ENCODE measurements around the gene NUTM1. TPM values are rescaled to one million over a fixed set of nuclear protein-coding genes. Genes with fewer than 3 reads are reported as not detected.
"Not testable (repeated sequence)": the region's sequence is repeated elsewhere in the genome, so short reads cannot be mapped to it uniquely, and the experiment has no call there.

Gene NUTM1
- total RNA-seq, 1 donor: under 0.01 TPM

DNA sequence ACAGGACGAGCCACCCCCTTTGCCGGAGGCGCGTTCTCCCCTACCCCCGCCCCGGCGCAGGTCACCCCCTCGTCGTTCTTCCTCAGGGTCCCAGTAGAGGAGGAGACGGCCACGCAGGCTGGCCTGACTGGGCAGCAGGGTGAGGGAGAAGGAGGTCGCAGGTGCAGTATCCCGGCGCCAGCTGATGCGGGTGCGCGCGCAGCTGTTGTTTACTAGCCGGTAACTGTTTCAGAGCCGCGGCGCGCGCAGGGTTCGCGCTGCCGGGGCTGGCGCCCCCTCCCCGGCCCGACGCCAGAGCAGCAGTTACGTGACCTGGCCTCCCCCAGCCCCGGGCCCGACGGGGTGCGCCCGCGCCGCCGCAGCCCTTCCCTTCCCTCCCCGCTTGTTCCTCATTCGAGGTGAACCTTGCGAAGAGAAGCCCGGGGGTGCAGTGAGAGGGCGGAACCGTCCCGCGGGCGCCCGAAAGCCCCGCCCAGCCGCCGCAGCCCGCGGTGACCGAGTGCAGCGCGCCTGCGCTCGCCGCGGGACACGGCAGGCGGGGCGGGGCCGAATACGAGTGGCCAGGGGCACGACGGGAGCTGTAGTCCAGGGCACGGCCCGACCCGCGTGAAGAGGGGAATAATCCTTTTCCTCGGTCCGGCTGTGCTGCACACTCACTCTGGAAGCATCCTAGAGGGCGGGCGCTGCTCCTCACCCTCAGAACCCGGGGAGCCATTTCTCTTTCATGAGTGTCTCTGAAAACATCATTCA lies 5.4 kb upstream of the NUTM1 start, which contains the start of gene SLC12A6:
SLC12A6 (minus strand) TSS at position 225 of the 750 bp plus-strand sequence. CDS start 1,101 bp downstream, outside the sequence.
- H3K4me3 ChIP-seq (ENCODE audit: low read depth, low read length): peak within 1 kb of the TSS; percentile 91
- peak; percentile 85 for DNase-seq (ENCODE audit: low read depth)
- TF ChIP-seq, protein P1, sequence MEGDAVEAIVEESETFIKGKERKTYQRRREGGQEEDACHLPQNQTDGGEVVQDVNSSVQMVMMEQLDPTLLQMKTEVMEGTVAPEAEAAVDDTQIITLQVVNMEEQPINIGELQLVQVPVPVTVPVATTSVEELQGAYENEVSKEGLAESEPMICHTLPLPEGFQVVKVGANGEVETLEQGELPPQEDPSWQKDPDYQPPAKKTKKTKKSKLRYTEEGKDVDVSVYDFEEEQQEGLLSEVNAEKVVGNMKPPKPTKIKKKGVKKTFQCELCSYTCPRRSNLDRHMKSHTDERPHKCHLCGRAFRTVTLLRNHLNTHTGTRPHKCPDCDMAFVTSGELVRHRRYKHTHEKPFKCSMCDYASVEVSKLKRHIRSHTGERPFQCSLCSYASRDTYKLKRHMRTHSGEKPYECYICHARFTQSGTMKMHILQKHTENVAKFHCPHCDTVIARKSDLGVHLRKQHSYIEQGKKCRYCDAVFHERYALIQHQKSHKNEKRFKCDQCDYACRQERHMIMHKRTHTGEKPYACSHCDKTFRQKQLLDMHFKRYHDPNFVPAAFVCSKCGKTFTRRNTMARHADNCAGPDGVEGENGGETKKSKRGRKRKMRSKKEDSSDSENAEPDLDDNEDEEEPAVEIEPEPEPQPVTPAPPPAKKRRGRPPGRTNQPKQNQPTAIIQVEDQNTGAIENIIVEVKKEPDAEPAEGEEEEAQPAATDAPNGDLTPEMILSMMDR (IDR thresholded peaks at IDR 0.05; ENCODE audit: insufficient read depth, low read length): no peak

DNA sequence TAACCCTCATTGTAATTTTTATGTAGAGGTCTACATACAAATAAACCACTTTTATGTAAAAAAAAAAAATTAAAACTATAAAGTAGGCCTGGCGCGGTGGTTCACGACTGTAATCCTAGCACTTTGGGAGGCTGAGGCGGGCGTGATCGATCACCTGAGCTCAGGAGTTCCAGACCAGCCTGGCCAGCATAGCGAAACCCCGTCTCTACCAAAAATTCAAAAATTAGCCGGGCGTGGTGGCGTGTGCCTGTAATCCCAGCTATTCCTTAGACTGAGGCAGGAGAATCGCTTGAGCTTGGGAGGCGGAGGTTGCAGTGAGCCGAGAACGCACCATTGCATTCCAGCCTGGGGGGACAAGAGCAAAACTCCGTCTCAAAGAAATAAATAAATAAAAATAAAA lies 4.8 kb upstream of the NUTM1 start:
- TF ChIP-seq, protein P1 (IDR thresholded peaks at IDR 0.05; ENCODE audit: insufficient read depth, low read length): no peak
- peak overlapping the region; percentile 48 for H3K4me3 ChIP-seq (ENCODE audit: low read depth, low read length)
- no peak for DNase-seq (ENCODE audit: low read depth)

DNA sequence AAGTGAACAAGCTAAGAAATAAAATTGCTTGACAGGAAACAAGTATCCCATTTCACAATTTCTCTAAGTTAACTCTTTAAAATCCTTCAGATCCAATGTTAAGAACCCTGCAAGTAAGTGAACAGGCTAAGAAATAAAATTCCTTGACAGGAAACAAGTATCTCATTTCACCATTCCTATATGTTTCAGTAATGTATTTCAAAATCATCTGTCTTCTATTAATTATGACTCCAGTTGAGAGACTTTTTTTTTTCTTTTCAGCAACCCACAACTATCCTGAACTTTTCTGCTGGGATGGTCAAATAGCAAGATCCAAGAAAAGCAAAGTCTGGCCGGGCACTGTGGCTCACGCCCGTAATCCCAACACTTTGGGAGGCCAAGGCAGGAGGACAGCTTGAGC lies 3.2 kb upstream of the NUTM1 start:
- no peak for DNase-seq (ENCODE audit: low read depth)
- TF ChIP-seq, protein P1 (IDR thresholded peaks at IDR 0.05; ENCODE audit: insufficient read depth, low read length): no peak
- H3K4me3 ChIP-seq (ENCODE audit: low read depth, low read length): no peak overlapping the region

DNA sequence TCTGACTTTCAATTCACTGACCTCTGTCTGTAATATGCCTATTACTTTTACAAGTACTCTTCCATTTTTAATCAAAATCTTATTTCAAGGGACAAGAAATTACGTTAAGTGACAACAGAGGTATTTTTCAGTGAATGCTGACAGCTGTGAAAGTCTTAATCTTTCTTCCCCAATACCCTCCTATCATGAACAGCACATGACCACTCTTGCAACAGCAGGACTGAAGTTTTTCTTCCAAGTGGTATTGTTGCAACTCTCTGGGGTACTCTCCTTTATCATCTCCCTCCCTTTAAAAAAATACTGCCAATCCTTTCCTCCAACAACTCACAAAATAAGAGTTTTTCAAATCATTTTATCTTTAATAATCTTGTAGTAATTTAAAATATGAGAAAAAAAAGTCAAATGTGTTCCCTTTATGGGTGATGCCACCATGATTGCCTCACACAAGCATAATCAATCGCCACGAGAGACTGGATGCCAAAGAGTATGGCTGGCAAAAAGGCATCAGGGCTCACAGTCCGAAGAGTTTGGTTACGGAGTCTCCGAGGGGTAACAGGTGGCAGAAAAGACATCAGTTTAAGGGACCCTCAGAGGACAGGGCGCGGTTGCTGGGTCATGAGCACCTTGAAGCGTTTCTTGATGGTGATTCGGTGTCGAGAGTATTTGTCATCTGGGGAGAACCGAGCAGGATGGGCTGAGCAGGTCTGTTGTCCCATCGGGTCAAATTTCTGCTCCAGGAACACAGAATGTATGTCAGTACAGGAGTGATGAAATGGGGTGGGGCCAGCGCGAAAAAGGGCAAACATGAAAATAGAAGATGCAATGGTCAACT lies 1.5 kb upstream of the NUTM1 start:
- no peak for DNase-seq (ENCODE audit: low read depth)
- TF ChIP-seq, protein P1 (IDR thresholded peaks at IDR 0.05; ENCODE audit: insufficient read depth, low read length): no peak
- peak overlapping the region; percentile 100 for H3K4me3 ChIP-seq (ENCODE audit: low read depth, low read length)

DNA sequence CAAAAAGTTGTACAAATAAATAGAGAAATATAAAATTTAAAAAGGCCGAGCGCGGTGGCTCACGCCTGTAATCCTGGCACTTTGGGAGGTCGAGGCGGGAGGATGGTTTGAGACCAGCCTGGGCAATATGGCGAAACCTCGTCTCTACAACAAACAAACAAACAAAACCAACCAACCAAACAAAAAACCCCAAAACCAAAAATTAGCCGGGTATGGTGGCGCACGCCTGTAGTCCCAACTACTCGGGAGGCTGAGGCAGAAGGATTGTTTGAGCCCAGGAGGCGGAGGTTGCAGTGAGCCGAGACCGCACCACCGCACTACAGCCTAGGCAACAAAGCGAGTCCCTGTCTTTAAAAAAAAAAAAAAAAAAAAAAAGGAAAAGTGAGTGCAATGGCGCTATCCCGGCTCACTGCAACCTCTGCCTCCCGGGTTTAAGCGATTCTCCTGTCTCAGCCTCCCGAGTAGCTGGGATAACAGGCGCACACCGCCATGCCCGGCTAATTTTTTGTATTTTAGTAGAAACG lies 840 bp upstream of the NUTM1 start:
- peak overlapping the region; percentile 100 for H3K4me3 ChIP-seq (ENCODE audit: low read depth, low read length)

DNA sequence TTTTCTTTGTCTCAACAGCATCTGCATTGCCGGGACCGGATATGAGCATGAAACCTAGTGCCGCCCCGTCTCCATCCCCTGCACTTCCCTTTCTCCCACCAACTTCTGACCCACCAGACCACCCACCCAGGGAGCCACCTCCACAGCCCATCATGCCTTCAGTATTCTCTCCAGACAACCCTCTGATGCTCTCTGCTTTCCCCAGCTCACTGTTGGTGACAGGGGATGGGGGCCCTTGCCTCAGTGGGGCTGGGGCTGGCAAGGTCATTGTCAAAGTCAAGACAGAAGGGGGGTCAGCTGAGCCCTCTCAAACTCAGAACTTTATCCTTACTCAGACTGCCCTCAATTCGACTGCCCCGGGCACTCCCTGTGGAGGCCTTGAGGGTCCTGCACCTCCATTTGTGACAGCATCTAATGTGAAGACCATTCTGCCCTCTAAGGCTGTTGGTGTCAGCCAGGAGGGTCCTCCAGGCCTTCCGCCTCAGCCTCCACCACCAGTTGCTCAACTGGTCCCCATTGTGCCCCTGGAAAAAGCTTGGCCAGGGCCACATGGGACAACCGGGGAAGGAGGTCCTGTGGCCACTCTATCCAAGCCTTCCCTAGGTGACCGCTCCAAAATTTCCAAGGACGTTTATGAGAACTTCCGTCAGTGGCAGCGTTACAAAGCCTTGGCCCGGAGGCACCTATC lies 5.0 kb downstream of the NUTM1 start:
- DNase-seq (ENCODE audit: low read depth): no peak
- TF ChIP-seq, protein P1 (IDR thresholded peaks at IDR 0.05; ENCODE audit: insufficient read depth, low read length): no peak
- no peak overlapping the region for H3K4me3 ChIP-seq (ENCODE audit: low read depth, low read length)

More for the DNA sequence above, 840 bp upstream of the NUTM1 start:
- DNase-seq (ENCODE audit: low read depth): not testable (repeated sequence)
